Measurements from ENCODE around the gene ATP10A.

Gene ATP10A

DNA sequence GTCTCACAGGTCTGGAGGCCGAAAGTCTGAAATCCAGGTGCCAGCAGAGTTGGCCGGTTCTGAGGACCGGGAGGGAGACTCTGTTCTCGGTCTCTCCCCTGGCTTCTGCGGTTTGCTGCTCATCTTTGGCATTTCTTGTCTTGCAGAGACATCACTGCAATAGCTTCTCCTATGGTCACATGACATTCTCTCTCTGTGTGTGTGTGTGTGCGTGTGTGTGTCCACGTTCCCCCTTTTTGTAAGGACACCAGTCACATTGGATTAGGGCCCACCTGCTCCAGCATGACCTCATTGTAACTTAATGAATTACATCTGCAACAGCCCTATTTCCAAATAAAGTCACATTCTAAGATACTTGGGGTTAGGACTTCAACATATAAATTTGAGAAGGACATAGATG, 12.4 kb upstream of the ATP10A start:
- Histone ChIP-seq H3K4me3 (no peak overlapping the region), H3K27ac (no peak overlapping the region)
- TF ChIP-seq, protein P1, sequence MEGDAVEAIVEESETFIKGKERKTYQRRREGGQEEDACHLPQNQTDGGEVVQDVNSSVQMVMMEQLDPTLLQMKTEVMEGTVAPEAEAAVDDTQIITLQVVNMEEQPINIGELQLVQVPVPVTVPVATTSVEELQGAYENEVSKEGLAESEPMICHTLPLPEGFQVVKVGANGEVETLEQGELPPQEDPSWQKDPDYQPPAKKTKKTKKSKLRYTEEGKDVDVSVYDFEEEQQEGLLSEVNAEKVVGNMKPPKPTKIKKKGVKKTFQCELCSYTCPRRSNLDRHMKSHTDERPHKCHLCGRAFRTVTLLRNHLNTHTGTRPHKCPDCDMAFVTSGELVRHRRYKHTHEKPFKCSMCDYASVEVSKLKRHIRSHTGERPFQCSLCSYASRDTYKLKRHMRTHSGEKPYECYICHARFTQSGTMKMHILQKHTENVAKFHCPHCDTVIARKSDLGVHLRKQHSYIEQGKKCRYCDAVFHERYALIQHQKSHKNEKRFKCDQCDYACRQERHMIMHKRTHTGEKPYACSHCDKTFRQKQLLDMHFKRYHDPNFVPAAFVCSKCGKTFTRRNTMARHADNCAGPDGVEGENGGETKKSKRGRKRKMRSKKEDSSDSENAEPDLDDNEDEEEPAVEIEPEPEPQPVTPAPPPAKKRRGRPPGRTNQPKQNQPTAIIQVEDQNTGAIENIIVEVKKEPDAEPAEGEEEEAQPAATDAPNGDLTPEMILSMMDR (IDR thresholded peaks at IDR 0.05): no peak
- no peak for DNase-seq (ENCODE audit: low spot score)

DNA sequence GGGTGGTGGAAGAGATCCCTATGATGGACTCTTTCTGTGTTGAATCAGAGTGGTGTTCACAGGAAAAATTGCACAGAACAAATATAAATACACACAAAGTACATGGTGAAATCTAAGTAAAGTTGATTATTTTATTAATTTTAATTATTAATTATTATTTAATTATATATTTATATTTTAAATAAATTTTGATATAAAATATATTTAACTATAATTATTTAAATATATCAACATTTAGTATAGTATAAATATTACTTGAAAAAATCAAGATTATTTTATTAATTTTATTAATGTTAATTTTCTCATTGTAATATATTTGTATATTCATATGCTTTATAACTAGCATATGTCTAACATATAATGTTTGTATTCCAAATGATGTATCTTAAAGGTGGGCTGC, 11.3 kb upstream of the ATP10A start:
- H3K4me3 ChIP-seq: no peak overlapping the region
- DNase-seq (ENCODE audit: low spot score): no peak
- TF ChIP-seq, protein P1 (IDR thresholded peaks at IDR 0.05): no peak
- no peak overlapping the region for H3K27ac ChIP-seq

DNA sequence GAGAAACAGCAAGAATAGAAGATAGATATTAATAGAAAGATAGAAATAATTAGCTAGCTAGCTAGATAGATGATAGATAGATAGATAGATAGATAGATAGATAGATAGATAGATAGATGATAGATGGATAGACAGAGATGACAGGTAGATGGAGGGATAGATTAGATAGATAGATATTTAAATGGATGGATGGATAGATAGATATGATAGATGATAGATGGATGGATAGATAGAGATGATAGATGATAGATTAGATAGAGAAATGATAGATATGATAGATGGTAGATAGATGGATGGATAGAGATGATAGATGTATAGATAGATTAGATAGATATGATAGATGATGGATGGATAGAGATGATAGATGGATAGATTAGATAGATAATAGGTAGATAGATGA, 8.3 kb upstream of the ATP10A start:
- no peak for DNase-seq (ENCODE audit: low spot score)
- TF ChIP-seq, protein P1 (IDR thresholded peaks at IDR 0.05): no peak

DNA sequence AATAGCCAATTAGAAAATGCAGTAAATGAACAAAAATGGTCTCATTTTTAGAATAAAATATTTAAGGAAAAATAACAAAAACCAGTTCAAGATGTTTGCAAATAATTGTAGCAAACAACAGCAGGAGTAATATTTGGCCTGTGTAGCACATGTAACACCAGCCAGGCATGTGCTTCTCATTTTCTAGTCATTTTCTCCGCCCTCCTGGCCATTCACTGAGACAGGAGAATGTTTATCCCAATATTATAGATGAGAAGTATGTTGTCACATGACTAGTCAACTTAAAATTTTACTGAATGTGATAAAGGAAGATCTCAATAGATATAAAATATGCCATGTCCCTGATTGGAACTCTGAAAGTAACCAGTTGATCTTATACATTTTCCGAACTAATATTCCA, 7.8 kb upstream of the ATP10A start:
- no peak for DNase-seq (ENCODE audit: low spot score)
- no peak overlapping the region for H3K4me3 ChIP-seq
- TF ChIP-seq, protein P1 (IDR thresholded peaks at IDR 0.05): no peak
- H3K27ac ChIP-seq: no peak overlapping the region

More for the DNA sequence above, 8.3 kb upstream of the ATP10A start:
- Histone ChIP-seq H3K27ac (no peak overlapping the region), H3K4me3 (no peak overlapping the region)

DNA sequence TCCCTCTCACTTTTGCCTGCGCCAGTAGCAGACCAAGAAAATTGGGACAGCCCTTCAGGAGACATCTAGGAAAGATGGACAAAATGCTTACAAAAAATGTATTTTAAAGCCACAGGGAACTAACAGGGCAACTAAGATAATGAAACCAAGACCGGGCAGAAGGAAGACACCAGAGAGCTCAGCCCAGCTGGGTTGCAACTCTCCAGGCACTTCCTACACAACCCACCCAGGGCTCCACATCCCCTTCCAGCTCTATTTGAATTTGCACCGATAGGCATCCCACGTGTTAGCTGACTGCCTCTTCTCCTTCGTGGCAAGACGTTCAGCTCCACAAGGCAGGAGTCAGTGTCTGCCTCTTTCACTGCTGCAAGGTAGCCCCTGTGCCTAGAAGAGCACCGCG, 6.6 kb upstream of the ATP10A start:
- Histone ChIP-seq H3K4me3 (no peak overlapping the region), H3K27ac (no peak overlapping the region)
- no peak for DNase-seq (ENCODE audit: low spot score)
- TF ChIP-seq, protein P1 (IDR thresholded peaks at IDR 0.05): no peak

DNA sequence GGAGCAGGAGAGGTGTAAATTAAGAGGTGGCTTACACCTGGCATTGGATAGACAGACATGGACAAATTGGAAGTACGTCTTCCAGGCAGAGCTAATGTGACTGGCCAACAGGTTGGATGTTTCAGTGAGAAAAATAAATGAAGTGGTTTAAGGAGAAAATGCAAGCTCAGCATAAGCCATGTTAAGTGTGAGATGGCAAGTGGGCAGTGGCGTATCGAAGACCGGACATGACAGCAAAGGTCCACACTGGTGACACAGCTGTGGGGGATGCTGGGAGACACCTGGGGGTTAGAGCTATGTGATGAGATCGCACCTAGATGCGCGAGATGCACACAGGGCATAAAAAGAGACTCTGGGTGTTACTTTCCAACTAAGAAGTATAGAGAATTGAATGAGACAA, 3.7 kb upstream of the ATP10A start:
- no peak for DNase-seq (ENCODE audit: low spot score)
- H3K27ac ChIP-seq: no peak overlapping the region
- TF ChIP-seq, protein P1 (IDR thresholded peaks at IDR 0.05): no peak
- H3K4me3 ChIP-seq: no peak overlapping the region

DNA sequence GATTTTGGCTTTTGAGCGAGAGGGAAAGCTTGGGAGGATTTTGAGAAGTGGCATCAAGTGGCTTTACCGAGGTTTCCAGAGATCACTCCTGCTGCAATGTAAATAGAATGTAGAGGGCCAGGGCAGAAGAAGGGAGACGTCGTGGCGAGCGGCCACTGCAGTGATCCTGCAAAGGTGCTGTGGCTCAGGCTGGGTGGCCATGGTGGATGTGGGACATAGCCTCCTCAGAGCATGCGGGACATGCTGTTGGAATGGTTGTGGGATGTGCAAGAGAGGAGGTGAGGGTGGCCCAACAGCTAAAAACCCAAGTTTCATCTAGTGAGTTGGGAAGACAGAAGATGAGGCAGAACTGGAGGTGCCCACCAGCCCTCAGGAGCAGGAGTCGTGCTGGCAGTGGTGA, 3.1 kb upstream of the ATP10A start:
- TF ChIP-seq, protein P1 (IDR thresholded peaks at IDR 0.05): no peak
- Histone ChIP-seq H3K27ac (no peak overlapping the region), H3K4me3 (no peak overlapping the region)
- no peak for DNase-seq (ENCODE audit: low spot score)
